Breast epithelium (tissue), 4 donors: ENCODE measurements around the gene PDSS2. TPM values are rescaled to one million over a fixed set of nuclear protein-coding genes. Genes with fewer than 3 reads are reported as not detected.

Experiments
- DNase-seq, 2 donors: peaks; one replicate each; pipeline ENCODE4 v3.0.0-alpha.2; 2019; ENCODE audit warnings: low spot score in 2 of 2
- H3K27ac ChIP-seq, 2 donors: fragments of 200-600 bp; sonication (generic) in 1 of 2; one replicate each; pipeline ENCODE4 v1.5.1; 2016 to 2019; ENCODE audit warnings: mild to moderate bottlenecking in 1 of 2
- H3K27me3 ChIP-seq, 2 donors: fragments of 200-600 bp; sonication (generic) in 1 of 2; one replicate each; pipeline versions ENCODE4 v1.5.1 to v1.6.0; 2017 to 2019; ENCODE audit warnings: control low read depth in 1 of 2, mild to moderate bottlenecking in 1 of 2
- H3K36me3 ChIP-seq: fragments of 200-600 bp; one replicate; pipeline ENCODE4 v1.5.1; 2019
- H3K4me1 ChIP-seq, 2 donors: fragments of 200-600 bp; sonication (generic); one replicate each; pipeline ENCODE4 v1.5.1; 2016 to 2019; ENCODE audit warnings: control low read depth in 1 of 2
- H3K4me3 ChIP-seq, 3 donors: fragments of 200-600 bp; sonication (generic); 1 replicate in 2 of 3; 2 replicates in 1 of 3; pipeline ENCODE4 v1.5.1; 2016 to 2019; ENCODE audit warnings: mild to moderate bottlenecking in 3 of 3, moderate library complexity in 2 of 3
- H3K9me3 ChIP-seq, 2 donors: fragments of 200-600 bp; sonication (generic) in 1 of 2; one replicate each; pipeline ENCODE4 v1.5.1; 2016 to 2019; ENCODE audit warnings: control low read depth in 1 of 2
- POLR2A ChIP-seq: fragments of 450-650 bp; IDR thresholded peaks from one replicate; pipeline ENCODE4 v1.6.1; 2016; ENCODE audit warnings: antibody characterized with exemption, mild to moderate bottlenecking, moderate library complexity
- POLR2AphosphoS5 ChIP-seq, 3 donors: sonication (generic); formaldehyde crosslinking; IDR thresholded peaks; one replicate each; pipeline ENCODE4 v1.6.1; 2017; ENCODE audit warnings: antibody characterized with exemption in 3 of 3
- intact Hi-C: fragments of 100-400 bp; cut with DNase I; formaldehyde crosslinking; loops from one replicate; pipeline ENCODE4 v1.15.1; 2023; ENCODE audit warnings: low total_unique reads
- total RNA-seq, 3 donors: library from RNA; depleted of rRNA; stranded (reverse); fragments of >200 nt; gene quantifications; one replicate each; pipeline ENCODE4 v1.1.0, GENCODE V29; 2016
- TF ChIP-seq, protein P1 (sequence below), 3 donors: fragments of 450-650 bp; IDR thresholded peaks; one replicate each; pipeline ENCODE4 v1.5.1; 2016 to 2017; ENCODE audit warnings: antibody characterized with exemption in 3 of 3, mild to moderate bottlenecking in 3 of 3, moderate library complexity in 3 of 3

The PDSS2 gene
- total RNA-seq, 3 donors from 2014 or later: 6.9 to 13.5 (median 11.1) TPM

DNA sequence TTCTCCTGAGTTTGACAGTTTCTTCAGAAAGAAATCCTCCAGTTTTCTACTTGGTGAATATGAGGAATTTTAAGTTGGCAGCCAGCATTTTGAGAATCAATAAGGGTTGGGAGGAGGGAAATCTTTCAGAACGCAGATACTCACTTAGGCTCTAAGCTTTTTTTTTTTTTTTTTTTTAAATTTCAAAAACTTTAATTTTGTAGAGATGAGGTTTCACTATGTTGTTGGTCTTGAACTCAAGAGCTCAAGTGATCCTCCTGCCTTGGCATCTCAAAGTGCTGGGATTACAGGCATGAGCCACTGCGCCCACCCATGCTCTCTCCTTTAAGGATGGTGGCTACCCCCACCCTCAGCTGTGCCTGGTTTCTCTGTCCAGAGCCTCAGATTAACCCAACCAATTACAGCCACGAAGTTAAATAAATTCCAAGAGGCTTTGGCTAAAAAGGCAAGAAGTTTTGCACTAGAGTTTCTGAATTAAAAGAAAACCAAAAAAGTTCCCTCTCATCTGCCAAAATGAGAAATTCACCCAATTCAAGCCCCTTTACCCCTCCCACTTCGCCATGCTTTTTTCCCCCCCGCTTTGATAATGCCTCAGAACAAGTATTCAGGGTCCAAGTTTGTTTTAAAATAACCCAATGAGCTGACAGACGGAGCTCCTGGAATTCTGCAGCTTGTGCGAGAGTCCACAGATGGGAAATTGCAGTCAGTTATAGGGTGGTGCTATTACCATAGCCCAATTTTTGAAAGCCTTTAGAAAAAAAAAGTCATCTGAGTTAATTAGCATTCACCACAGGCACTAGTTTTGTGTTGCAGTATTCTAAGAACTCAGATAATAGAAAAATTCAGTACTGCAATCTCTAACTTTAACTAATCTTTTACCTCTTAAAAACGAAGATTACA, 249.7 kb downstream of the PDSS2 start:
- intact Hi-C loops: no loop called here
- no peak for DNase-seq
- Histone ChIP-seq H3K27ac (no peak overlapping the region), H3K9me3 (no peaks in the 10 kb centered on the region), H3K4me3 (no peak overlapping the region), H3K36me3 (no peaks in the 10 kb centered on the region), H3K27me3 (no peaks in the 10 kb centered on the region), H3K4me1 (no peaks in the 10 kb centered on the region)
- TF ChIP-seq, protein P1, sequence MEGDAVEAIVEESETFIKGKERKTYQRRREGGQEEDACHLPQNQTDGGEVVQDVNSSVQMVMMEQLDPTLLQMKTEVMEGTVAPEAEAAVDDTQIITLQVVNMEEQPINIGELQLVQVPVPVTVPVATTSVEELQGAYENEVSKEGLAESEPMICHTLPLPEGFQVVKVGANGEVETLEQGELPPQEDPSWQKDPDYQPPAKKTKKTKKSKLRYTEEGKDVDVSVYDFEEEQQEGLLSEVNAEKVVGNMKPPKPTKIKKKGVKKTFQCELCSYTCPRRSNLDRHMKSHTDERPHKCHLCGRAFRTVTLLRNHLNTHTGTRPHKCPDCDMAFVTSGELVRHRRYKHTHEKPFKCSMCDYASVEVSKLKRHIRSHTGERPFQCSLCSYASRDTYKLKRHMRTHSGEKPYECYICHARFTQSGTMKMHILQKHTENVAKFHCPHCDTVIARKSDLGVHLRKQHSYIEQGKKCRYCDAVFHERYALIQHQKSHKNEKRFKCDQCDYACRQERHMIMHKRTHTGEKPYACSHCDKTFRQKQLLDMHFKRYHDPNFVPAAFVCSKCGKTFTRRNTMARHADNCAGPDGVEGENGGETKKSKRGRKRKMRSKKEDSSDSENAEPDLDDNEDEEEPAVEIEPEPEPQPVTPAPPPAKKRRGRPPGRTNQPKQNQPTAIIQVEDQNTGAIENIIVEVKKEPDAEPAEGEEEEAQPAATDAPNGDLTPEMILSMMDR (IDR thresholded peaks at IDR 0.05): no peak
- no peak for TF ChIP-seq POLR2AphosphoS5 (IDR thresholded peaks at IDR 0.05)
- no peak for TF ChIP-seq POLR2A

DNA sequence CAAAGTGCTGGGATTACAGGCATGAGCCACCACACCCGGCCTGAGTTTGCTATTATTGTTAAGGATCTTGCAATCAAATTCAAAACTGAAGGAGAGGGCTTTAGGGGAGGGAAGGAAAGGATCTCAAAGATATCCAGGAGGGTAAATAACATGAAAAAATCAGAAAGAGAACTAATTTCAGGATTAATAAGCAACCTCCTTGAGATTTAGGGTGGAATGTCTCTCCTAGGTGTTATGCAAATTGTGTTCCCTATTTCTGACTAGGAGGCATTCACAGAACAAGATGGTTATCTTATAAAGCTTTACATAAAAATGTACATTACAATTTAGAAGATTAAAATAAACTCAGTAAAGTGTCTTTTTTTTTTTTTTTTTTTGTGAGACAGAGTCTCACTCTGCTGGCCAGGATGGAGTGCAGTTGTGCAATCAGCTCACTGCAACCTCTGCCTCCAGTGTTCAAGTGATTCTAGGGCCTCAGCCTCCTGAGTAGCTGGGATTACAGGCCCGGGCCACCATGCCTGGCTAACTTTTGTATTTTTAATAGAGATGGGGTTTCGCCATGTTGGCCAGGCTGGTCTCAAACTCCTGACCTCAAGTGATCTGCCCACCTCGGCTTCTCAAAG, 252.0 kb downstream of the PDSS2 start:
- no peak overlapping the region for H3K4me3 ChIP-seq
- intact Hi-C loops: no loop called here
- no peak for DNase-seq
- H3K27me3 ChIP-seq: no peaks in the 10 kb centered on the region
- H3K4me1 ChIP-seq: no peaks in the 10 kb centered on the region
- H3K9me3 ChIP-seq: peaks cover 0 to 3% of the 10 kb centered on the region in 2 donors
- no peak overlapping the region for H3K27ac ChIP-seq
- TF ChIP-seq, protein P1 (IDR thresholded peaks at IDR 0.05): no peak
- TF ChIP-seq POLR2A (no peak), POLR2AphosphoS5 (IDR thresholded peaks at IDR 0.05) (no peak)
- H3K36me3 ChIP-seq: no peaks in the 10 kb centered on the region

DNA sequence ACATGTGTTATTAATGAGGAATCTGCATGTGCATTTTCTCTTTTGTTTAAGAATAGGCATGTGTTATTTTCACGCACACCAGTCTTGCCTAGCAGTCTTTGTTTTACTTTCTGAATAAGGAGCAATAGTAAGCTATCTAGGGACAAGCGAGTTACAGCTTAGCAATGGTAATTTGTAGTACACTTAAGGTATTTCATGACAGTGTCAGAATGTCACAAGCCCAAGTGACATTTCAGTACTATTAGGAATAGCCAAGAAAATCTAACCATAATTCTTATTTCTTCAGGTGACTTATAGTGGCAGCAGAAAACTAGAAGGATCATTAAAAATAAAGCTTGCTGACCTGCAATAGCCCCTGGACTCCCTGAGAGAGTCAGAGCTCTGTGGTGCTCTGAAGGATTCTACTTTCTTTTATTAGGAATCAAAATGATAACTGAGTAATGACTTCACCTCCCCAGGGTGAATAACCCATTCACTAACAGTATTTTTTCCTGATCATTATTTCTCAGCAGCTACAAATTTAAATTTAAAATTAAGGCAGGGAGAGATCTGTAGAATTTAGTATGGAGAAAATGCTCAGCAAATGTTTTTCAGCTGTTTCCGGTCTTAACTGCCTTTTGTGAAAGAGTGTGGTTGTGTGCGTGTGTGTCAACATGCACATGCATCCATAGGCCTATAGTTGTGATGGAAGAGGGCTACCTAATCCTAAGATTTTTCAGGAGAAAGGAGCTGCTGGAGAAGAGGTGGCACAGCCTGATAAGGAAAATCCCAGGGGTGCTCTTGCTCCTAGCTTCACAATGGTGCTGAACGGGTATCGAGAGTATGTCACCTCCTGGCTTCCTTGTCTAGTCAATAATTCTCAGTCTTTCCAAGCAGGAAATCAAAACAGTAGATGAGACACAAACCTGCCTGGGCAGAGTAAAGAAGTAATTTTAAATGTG, 254.0 kb downstream of the PDSS2 start:
- no peak for DNase-seq
- no peaks in the 10 kb centered on the region for H3K4me1 ChIP-seq
- H3K36me3 ChIP-seq: no peaks in the 10 kb centered on the region
- no peak overlapping the region for H3K27ac ChIP-seq
- peaks cover 0 to 3% of the 10 kb centered on the region in 2 donors for H3K9me3 ChIP-seq
- TF ChIP-seq, protein P1 (IDR thresholded peaks at IDR 0.05): no peak
- TF ChIP-seq POLR2AphosphoS5 (IDR thresholded peaks at IDR 0.05): no peak
- no peak for TF ChIP-seq POLR2A
- intact Hi-C loops: no loop called here
- no peaks in the 10 kb centered on the region for H3K27me3 ChIP-seq
- H3K4me3 ChIP-seq: no peak overlapping the region

DNA sequence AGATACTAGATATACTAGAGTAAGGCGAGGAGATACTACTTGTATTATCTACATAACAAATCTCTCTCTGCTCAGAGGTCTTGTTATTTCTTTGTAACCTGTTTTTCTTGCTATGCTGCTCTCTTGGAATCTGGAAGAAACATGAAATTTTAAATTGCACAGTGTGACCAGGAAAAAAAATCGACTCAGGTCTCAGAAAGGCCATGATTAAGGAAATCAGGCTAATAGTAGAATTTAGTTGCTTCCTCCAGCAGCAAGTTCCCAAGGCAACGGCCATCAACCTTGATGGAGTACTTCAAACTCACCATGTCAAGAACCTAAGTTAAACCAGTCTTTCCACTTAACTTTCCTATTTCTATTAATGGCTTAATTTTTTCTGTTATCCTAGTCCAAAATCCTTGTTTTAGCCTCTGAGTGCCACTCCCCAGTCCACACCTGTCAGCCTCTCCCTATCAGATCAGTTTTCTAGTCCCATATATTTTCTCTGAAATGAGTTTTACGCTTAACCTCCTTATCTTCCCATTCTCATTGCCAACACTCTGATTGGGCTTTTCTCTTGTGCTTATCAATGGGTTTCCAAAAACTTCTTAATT, 256.4 kb downstream of the PDSS2 start:
- Histone ChIP-seq H3K4me3 (no peak overlapping the region), H3K9me3 (peaks cover 0 to 3% of the 10 kb centered on the region in 2 donors), H3K36me3 (no peaks in the 10 kb centered on the region), H3K27ac (no peak overlapping the region), H3K27me3 (no peaks in the 10 kb centered on the region), H3K4me1 (no peaks in the 10 kb centered on the region)
- TF ChIP-seq, protein P1 (IDR thresholded peaks at IDR 0.05): no peak
- no peak for TF ChIP-seq POLR2A
- no peak for TF ChIP-seq POLR2AphosphoS5 (IDR thresholded peaks at IDR 0.05)
- intact Hi-C loops: no loop called here
- no peak for DNase-seq
